Measurements from ENCODE around the gene RAP1GAP2.

GRCh38 chr17:2801841-2802240 lies 5.6 kb downstream of the RAP1GAP2 start:
- no peak for TF ChIP-seq ZNF281 (CRISPR knock-in tag; IDR thresholded peaks at IDR 0.05)
- no peak for TF ChIP-seq CTCF (IDR thresholded peaks at IDR 0.05)
- TF ChIP-seq JUN (CRISPR knock-in tag; IDR thresholded peaks at IDR 0.05): no peak
- TF ChIP-seq TEAD4 (CRISPR knock-in tag; IDR thresholded peaks at IDR 0.05): no peak
- TF ChIP-seq KAT7 (CRISPR knock-in tag; IDR thresholded peaks at IDR 0.05; ENCODE audit: borderline replicate concordance): no peak
- TF ChIP-seq NR3C1 (CRISPR knock-in tag; conservative IDR thresholded peaks at IDR 0.05; ENCODE audit: low read depth): no peak
- TF ChIP-seq MLX (CRISPR knock-in tag; IDR thresholded peaks at IDR 0.05): no peak
- no peak for TF ChIP-seq ZNF138 (CRISPR knock-in tag; conservative IDR thresholded peaks at IDR 0.05)
